GM12801 (cell line): ENCODE results near the gene MED27.

Experiments used
- CTCF ChIP-seq: IDR thresholded peaks from one replicate; pipeline ENCODE4 v1.5.1; 2011; ENCODE audit warnings: control low read depth; ENCODE audit not compliant: insufficient read length; ENCODE audit errors: extremely low read depth

Gene MED27

GRCh38 chr9:131925677-131926177, 153.9 kb downstream of the MED27 start:
- TF ChIP-seq CTCF: no peak

DNA sequence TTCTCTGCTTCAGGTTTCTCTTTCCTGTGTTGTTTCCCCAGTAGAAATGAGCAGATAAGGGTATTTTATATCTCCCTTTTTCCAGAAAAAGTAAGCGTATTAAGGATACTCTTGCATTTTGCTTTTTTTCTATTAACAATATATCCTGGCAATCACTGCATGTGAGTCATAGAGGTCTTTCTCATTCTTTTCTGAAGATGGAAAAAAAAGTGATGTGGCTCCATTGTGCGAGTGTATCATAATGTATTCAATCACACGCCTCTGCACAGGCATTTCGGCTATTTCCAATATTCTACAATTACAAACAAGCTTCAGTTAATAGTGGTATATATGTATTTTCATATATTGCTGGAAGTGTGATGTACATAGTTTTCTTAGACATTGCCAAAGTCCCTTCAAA, 155.9 kb downstream of the MED27 start:
- no peak for TF ChIP-seq CTCF

DNA sequence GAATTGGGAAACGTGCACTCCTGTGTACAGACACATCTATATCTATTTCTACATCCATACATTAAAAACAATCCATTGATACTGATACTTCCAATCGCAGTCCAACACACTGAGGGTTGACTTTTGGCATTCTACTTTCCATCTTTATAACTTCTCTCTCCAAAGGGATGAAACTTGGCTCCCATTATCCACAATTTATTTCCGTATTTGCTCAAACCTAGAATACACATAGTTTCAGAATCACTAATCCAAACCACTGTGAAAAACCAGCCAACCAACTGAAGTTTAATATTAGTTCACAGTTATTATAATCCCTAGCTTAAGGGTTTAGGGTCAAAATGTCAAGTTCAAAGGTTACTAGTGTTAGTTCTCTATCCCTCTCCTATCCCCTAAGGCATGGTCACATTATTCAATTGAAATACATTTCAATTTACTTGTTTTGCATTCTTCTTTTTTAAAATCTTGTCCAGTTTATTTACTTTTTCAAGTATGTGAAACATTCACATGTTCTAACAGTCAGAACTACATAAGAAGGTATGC, 156.5 kb downstream of the MED27 start:
- no peak for TF ChIP-seq CTCF

DNA sequence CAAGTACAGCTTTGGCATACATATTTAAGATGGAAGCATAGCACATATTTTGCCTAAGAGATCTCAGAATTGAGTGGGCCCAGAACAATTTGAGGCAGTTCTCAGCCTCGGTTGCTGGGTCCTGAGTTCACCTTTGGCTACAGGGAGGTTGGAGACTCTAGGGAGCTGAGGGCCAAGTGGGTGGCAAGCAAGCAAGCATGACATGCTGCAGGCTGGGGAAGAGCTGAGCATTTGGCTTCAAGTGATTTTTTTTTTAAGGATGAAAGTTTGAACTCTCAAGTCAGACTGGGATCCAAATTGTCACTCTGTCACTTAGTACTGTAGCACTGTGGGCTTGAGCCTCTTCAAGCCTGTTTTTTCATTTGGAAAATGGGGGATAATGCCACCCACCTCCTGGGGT, 160.5 kb downstream of the MED27 start:
- no peak for TF ChIP-seq CTCF

- no peak for TF ChIP-seq CTCF
Measured at GRCh38 chr9:131918481-131918880, 161.2 kb downstream of the MED27 start.

GRCh38 chr9:131917009-131917408, 162.7 kb downstream of the MED27 start:
- TF ChIP-seq CTCF: no peak

GRCh38 chr9:131915181-131915580, 164.5 kb downstream of the MED27 start:
- TF ChIP-seq CTCF: no peak

DNA sequence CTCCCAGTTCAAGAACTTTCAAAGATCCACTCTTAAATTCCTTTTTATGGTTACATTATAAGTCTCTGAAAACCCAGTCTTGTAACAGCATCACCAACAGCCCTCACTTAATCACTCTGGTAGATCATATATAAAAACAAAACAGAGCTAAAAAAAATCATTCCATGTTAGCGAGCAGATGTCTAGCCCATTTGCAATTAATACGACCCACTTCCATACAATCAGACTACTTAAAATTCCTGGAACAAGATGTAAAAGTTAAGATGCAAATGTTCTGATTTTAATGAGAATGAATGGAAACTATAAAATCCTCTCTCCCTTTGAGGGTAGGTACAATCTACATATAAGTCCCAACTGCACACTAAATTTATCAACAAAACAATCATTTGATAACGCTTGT, 167.0 kb downstream of the MED27 start:
- TF ChIP-seq CTCF: no peak
